Measurements from ENCODE around the gene ATAD3A.

ATAD3A gene

GRCh38 chr1:1558591-1558990 lies 46.6 kb downstream of the ATAD3A start:
- DNase-seq: no peak

- DNase-seq: no peak
Observed at GRCh38 chr1:1559066-1559465, 47.1 kb downstream of the ATAD3A start.

GRCh38 chr1:1560178-1560577 lies 48.2 kb downstream of the ATAD3A start:
- no peak for DNase-seq

GRCh38 chr1:1561801-1562470 lies 50.0 kb downstream of the ATAD3A start:
- DNase-seq: no peak

GRCh38 chr1:1562556-1563195 lies 50.7 kb downstream of the ATAD3A start:
- no peak for DNase-seq

GRCh38 chr1:1563688-1564087 lies 51.7 kb downstream of the ATAD3A start:
- DNase-seq: no peak

GRCh38 chr1:1564268-1564667 lies 52.3 kb downstream of the ATAD3A start:
- DNase-seq: no peak

- no peak for DNase-seq
Observed at GRCh38 chr1:1565340-1565739, 53.4 kb downstream of the ATAD3A start.

GRCh38 chr1:1567152-1567875 lies 55.4 kb downstream of the ATAD3A start:
- no peak for DNase-seq

- no peak for DNase-seq
Observed at GRCh38 chr1:1567891-1568291, 55.9 kb downstream of the ATAD3A start.

GRCh38 chr1:1569341-1569740 lies 57.4 kb downstream of the ATAD3A start:
- no peak for DNase-seq

- peak; percentile 71 for DNase-seq
Observed at GRCh38 chr1:1573843-1574720, 62.1 kb downstream of the ATAD3A start.

- DNase-seq: peak; percentile 77
Observed at GRCh38 chr1:1574721-1575537, 63.0 kb downstream of the ATAD3A start, which contains the start of gene SSU72. Gene SSU72, minus strand, starts transcription at chr1:1574863. Its CDS starts 306 bp downstream, at chr1:1574557.

GRCh38 chr1:1577367-1578011 lies 65.5 kb downstream of the ATAD3A start:
- DNase-seq: no peak

GRCh38 chr1:1578371-1578940 lies 66.5 kb downstream of the ATAD3A start:
- DNase-seq: no peak

GRCh38 chr1:1582585-1583346 lies 70.8 kb downstream of the ATAD3A start:
- DNase-seq: no peak

GRCh38 chr1:1583347-1584010 lies 71.5 kb downstream of the ATAD3A start:
- DNase-seq: no peak
